Panc1 (cell line): Measurements from ENCODE around the gene KHSRP. TPM values are rescaled to one million over a fixed set of nuclear protein-coding genes. Genes with fewer than 3 reads are reported as not detected.
"Not testable (repeated sequence)": the region's sequence is repeated elsewhere in the genome, so short reads cannot be mapped to it uniquely, and the experiment has no call there.

ENCODE experiments used
- ATAC-seq: fragments of 200-7000 bp; cut with Tn5 transposase; 2 replicates; pipeline ENCODE4 v1.9.1; 2020; ENCODE audit warnings: mild to moderate bottlenecking, moderate library complexity
- BruUV-seq: library from RNA; stranded (reverse); fragments of 400-500 nt; replicated peaks from 2 replicates; lab custom pipeline; 2021; lab: Mats Ljungman, UMichigan
- CTCF ChIA-PET: fragments of 300-600 bp; sonication (Branson Sonifier 250); formaldehyde crosslinking; loops from one replicate; lab custom pipeline; 2022; ENCODE audit warnings: antibody characterized with exemption; lab: Charles Lee
- POLR2A ChIA-PET: fragments of 300-600 bp; sonication (Branson Sonifier 250); formaldehyde crosslinking; loops from one replicate; lab custom pipeline; 2022; ENCODE audit warnings: antibody characterized with exemption; lab: Charles Lee
- DNase-seq: peaks from one replicate; pipeline ENCODE4 v3.0.0-alpha.2; 2010; ENCODE audit warnings: low read depth, low spot score
- H3K27ac ChIP-seq: 2 replicates; pipeline ENCODE4 v1.5.1; 2011; ENCODE audit warnings: mild to moderate bottlenecking, low read length, inconsistent platforms
- H3K27me3 ChIP-seq: fragments of 200-500 bp; sonication (Bioruptor generic); 2 replicates; pipeline ENCODE4 v1.6.0; 2014; ENCODE audit warnings: low read length, inconsistent platforms; ENCODE audit not compliant: control insufficient read depth, insufficient read depth
- H3K36me3 ChIP-seq: fragments of 200-500 bp; sonication (Bioruptor generic); 2 replicates; pipeline ENCODE4 v1.5.1; 2014; ENCODE audit warnings: inconsistent platforms, mild to moderate bottlenecking, low read length, moderate library complexity; ENCODE audit not compliant: control insufficient read depth, insufficient read depth
- H3K4me1 ChIP-seq: 2 replicates; pipeline ENCODE4 v1.5.1; 2011; ENCODE audit warnings: inconsistent platforms, mild to moderate bottlenecking, low read length, moderate library complexity; ENCODE audit not compliant: control insufficient read depth, insufficient read depth
- H3K4me3 ChIP-seq, 2 experiments: 2 replicates each; pipeline ENCODE4 v1.5.1; 2011 to 2012; ENCODE audit warnings: low read depth in 2 of 2, low read length in 2 of 2, mild to moderate bottlenecking in 2 of 2, inconsistent platforms in 1 of 2, moderate library complexity in 1 of 2
- H3K9me3 ChIP-seq: fragments of 200-500 bp; sonication (Bioruptor generic); 2 replicates; pipeline ENCODE4 v1.5.1; 2014; ENCODE audit warnings: low read depth, mild to moderate bottlenecking, inconsistent platforms, low read length, moderate library complexity; ENCODE audit not compliant: control insufficient read depth, insufficient read depth
- CTCF ChIP-seq: fragments of 450-650 bp; IDR thresholded peaks from 2 replicates; pipeline ENCODE4 v1.5.1; 2017; ENCODE audit warnings: mild to moderate bottlenecking
- POLR2AphosphoS5 ChIP-seq: IDR thresholded peaks from 2 replicates; pipeline ENCODE4 v1.6.1; 2012; ENCODE audit warnings: mild to moderate bottlenecking, low read depth, low read length, moderate library complexity
- REST ChIP-seq, 2 experiments: IDR thresholded peaks; 2 replicates each; pipeline ENCODE4 v1.6.1; 2011 to 2012; ENCODE audit warnings: low read depth in 2 of 2, control low read depth in 1 of 2, low read length in 1 of 2, mild to moderate bottlenecking in 1 of 2, moderate library complexity in 1 of 2; ENCODE audit not compliant: insufficient read depth in 1 of 2
- SIN3A ChIP-seq: IDR thresholded peaks from 2 replicates; pipeline ENCODE4 v1.6.1; 2012; ENCODE audit warnings: low read depth, mild to moderate bottlenecking, low read length, moderate library complexity, borderline replicate concordance; ENCODE audit not compliant: insufficient read depth
- TCF7L2 ChIP-seq: IDR thresholded peaks from 2 replicates; pipeline ENCODE4 v1.6.1; 2011; ENCODE audit warnings: mild to moderate bottlenecking, low read depth, low read length, inconsistent platforms
- in situ Hi-C: cut with HindIII; loops from 2 replicates; pipeline ENCODE4 v1.10.0; 2016; ENCODE audit warnings: low sequenced_read_pairs, low pct_unique_long_range_greater_than_20kb
- intact Hi-C: fragments of 100-400 bp; cut with micrococcal nuclease; formaldehyde crosslinking; loops from one replicate; pipeline ENCODE4 v1.10.0; 2022; ENCODE audit not compliant: unreplicated experiment
- total RNA-seq: library from RNA; stranded (reverse); gene quantifications from one replicate; pipeline ENCODE4 v1.2.1, GENCODE V29; 2021; ENCODE audit not compliant: unreplicated experiment

KHSRP gene
- total RNA-seq, 1 experiment from 2014 or later: 333 TPM

- BruUV-seq: no TSS peak
- intact Hi-C loops: no loop called here
- no peak for DNase-seq
- CTCF ChIA-PET: no interaction called here
- Histone ChIP-seq H3K4me3 (no peak overlapping the region), H3K27me3 (no peaks in the 10 kb centered on the region), H3K27ac (no peak overlapping the region), H3K36me3 (no peaks in the 10 kb centered on the region), H3K4me1 (no peaks in the 10 kb centered on the region), H3K9me3 (no peaks in the 10 kb centered on the region)
- TF ChIP-seq REST (IDR thresholded peaks at IDR 0.05; ENCODE audit: insufficient read depth in 1 of 2, low read depth in 2 of 2, low read length in 1 of 2) (no peak), TCF7L2 (no peak), POLR2AphosphoS5 (no peak)
- no peak for ATAC-seq
- in situ Hi-C loops: no loop called here
- POLR2A ChIA-PET: interaction anchor here (0.7 kb wide), 1 partner anchor 25 kb away, joined by 5 read pairs; no protein-coding TSS in a partner anchor
Observed at GRCh38 chr19:6431891-6432290, 7.3 kb upstream of the KHSRP start.

GRCh38 chr19:6429419-6430221, 5.0 kb upstream of the KHSRP start:
- TF ChIP-seq POLR2AphosphoS5 (no peak), SIN3A (no peak), TCF7L2 (no peak), REST (IDR thresholded peaks at IDR 0.05; ENCODE audit: insufficient read depth in 1 of 2, low read depth in 2 of 2, low read length in 1 of 2) (no peak), CTCF (no peak)
- in situ Hi-C loops: no loop called here
- no peaks in the 10 kb centered on the region for H3K36me3 ChIP-seq
- no peaks in the 10 kb centered on the region for H3K27me3 ChIP-seq
- ChIA-PET POLR2A (no interaction called here), CTCF (no interaction called here)
- no peaks in the 10 kb centered on the region for H3K9me3 ChIP-seq
- ATAC-seq (no peak), DNase-seq (no peak)
- H3K4me1 ChIP-seq: peaks cover 4% of the 10 kb centered on the region; the same call in 1 of the 2 replicates
- no TSS peak for BruUV-seq
- no peak overlapping the region for H3K27ac ChIP-seq
- no peak overlapping the region for H3K4me3 ChIP-seq
- intact Hi-C loops: no loop called here

GRCh38 chr19:6428692-6429418, 4.2 kb upstream of the KHSRP start:
- in situ Hi-C loops: not testable (repeated sequence)

More at GRCh38 chr19:6428692-6429418, 4.2 kb upstream of the KHSRP start:
- H3K27ac ChIP-seq, H3K4me3 ChIP-seq, POLR2A ChIA-PET, H3K27me3 ChIP-seq, H3K36me3 ChIP-seq, BruUV-seq, CTCF ChIA-PET, H3K9me3 ChIP-seq, intact Hi-C loops, H3K4me1 ChIP-seq, DNase-seq, ATAC-seq: not testable (repeated sequence)
